Activated CD4-positive, alpha-beta T cell treated with anti-CD3 and anti-CD28 coated beads, Interleukin-2, amount 50 U/mL, for 16 hours (primary cell): ENCODE data around the gene CBARP.

Source experiments
- DNase-seq: peaks from one replicate; pipeline ENCODE4 v3.0.0-alpha.2; 2020

Gene CBARP

GRCh38 chr19:1238369-1239303, 831 bp upstream of the CBARP start:
- no peak for DNase-seq

GRCh38 chr19:1237027-1237659, 662 bp downstream of the CBARP start:
- DNase-seq = no peak

GRCh38 chr19:1236576-1236975, 1.2 kb downstream of the CBARP start:
- no peak for DNase-seq

DNA sequence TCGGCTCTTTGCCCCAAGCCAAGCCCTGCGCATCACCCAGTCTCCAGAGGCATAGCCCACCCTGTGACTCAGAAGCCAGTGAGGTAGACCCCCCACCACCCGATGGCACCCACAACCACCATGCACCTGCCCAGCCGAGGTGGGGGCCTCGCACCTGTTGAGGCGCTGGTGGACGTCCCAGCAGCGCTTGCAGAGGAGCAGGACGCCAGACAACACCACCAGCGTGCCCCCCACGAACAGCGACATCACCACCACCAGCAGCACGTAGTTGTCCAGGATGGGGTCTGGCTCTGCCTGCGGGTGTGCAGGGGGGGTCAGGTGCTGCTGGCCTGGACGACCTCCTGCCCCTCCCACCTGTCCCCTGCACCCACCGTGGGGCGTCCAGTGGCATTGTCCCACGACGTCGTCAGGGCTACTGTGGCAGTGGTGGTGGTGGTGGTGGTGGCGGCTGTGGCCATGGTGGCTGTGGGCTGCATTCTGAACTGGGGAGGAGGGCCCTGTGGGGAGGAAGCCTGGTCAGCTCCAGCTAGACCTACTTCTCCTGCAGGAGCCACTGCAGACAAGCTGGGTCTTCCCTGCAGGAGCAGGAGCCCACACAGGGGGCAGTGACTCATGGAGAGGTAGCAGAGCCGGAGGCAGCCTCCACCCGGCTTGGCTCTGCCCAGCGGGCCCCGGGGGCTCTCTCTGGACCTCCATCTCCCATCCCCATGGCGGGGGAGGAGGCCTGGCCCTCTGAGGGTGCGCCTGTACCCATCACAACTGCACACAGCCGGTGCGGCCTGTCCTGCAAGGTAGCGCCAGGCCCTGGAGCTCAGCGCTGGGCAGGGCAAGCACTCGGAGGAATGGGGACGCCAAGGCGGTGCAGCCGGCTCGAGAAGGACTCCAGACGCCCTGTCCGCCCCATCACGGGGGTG, 1.9 kb downstream of the CBARP start:
- DNase-seq = no peak

GRCh38 chr19:1234955-1235380, 2.8 kb downstream of the CBARP start:
- DNase-seq = no peak

GRCh38 chr19:1234051-1234954, 3.5 kb downstream of the CBARP start:
- no peak for DNase-seq

GRCh38 chr19:1233115-1233667, 4.6 kb downstream of the CBARP start:
- no peak for DNase-seq

GRCh38 chr19:1232652-1233072, 5.1 kb downstream of the CBARP start:
- DNase-seq = no peak

- no peak for DNase-seq
These were observed 5.8 kb downstream of the CBARP start for GRCh38 chr19:1231729-1232637.

- DNase-seq = no peak
These were observed 6.9 kb downstream of the CBARP start for GRCh38 chr19:1230783-1231489.

GRCh38 chr19:1229924-1230782, 7.7 kb downstream of the CBARP start:
- no peak for DNase-seq

- no peak for DNase-seq
These were observed 8.5 kb downstream of the CBARP start for GRCh38 chr19:1229056-1229923.

- no peak for DNase-seq
These were observed 9.4 kb downstream of the CBARP start for GRCh38 chr19:1228161-1228957.

DNA sequence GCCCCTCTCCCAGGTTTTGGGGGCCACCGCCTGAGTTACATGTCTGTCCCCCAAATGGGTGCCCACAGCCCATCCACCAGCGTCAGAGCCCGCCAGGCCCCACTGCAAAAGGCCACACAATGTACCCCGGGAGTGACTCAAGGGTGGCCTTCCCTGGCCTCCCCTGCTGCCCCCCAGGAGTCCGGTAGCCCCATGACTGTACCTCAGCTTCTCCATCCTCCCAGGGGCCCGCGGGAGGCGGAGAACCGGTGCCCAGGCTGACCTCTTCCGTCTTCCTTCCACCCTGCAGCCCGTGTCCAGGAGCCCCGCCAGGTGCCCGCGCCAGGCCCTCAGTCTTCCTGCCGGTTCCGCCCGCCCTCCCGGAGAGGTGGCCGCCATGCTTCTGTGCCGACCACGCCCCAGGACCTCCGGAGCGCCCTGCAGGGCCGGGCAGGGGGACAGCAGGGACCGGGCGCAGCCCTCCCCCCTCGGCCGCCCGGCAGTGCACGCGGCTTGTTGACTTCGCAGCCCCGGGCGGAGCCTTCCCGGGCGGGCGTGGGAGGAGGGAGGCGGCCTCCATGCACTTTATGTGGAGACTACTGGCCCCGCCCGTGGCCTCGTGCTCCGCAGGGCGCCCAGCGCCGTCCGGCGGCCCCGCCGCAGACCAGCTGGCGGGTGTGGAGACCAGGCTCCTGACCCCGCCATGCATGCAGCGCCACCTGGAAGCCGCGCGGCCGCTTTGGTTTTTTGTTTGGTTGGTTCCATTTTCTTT, 10.3 kb downstream of the CBARP start:
- DNase-seq = no peak

DNA sequence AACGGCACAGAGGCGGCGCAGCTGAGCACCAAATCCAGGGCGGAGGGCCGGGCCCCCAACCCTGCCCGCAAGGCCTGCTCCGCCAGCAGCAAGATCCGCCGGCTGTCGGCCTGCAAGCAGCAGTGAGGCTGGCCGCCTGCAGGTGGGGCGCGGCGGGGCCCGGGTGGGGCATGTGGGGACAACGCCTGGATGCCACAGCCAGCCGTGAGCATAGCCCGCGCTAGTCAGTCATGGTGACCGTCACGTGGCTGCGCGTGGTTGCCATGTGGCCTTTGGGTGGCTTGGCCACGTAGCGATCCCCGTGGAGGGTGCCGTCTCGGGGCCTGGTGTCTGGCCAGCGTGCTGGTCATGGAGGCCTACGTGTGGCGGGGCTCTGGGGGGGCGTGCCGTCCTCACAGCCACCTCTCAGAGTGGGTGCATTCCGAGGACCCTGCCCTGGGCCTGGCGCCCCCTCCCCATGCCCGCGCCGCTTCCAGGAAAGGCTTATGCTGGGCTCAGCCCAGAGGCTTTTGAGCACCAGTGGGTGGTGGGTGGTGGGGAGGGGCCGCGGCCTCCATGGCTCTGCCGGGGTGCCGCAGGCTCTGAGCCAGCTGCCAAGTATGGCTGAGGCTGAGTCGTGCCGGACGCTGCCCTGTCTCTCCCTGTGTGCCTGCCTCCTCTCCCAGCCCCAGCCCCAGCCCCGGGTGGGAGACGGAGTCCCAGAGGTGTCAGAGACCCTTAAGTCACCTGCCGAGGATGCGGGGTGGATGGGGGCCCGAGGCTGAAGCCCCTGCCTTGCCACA, 11.1 kb downstream of the CBARP start:
- DNase-seq = no peak

GRCh38 chr19:1226227-1226518, 11.6 kb downstream of the CBARP start:
- no peak for DNase-seq
